GM10248 (cell line): ENCODE measurements around the gene TMEM174.

Experiments
- CTCF ChIA-PET: fragments of 300-600 bp; sonication (Branson Sonifier 250); formaldehyde crosslinking; extraction: SDS; loops from one replicate; lab custom pipeline; 2021; ENCODE audit warnings: antibody characterized with exemption; lab: Yijun Ruan, JAX
- POLR2A ChIA-PET: fragments of 350-650 bp; sonication (Branson Sonifier 250); formaldehyde crosslinking; extraction: SDS; loops from one replicate; lab custom pipeline; 2020; ENCODE audit warnings: antibody characterized with exemption; lab: Yijun Ruan, JAX
- DNase-seq: peaks from one replicate; pipeline ENCODE4 v3.0.0; 2012; ENCODE audit errors: extremely low spot score
- TF ChIP-seq, protein P1 (sequence below): IDR thresholded peaks from 2 replicates; pipeline ENCODE4 v1.5.1; 2012; ENCODE audit warnings: mild to moderate bottlenecking, low read depth; ENCODE audit errors: extremely low read depth, missing control alignments, control extremely low read depth

TMEM174 gene

DNA sequence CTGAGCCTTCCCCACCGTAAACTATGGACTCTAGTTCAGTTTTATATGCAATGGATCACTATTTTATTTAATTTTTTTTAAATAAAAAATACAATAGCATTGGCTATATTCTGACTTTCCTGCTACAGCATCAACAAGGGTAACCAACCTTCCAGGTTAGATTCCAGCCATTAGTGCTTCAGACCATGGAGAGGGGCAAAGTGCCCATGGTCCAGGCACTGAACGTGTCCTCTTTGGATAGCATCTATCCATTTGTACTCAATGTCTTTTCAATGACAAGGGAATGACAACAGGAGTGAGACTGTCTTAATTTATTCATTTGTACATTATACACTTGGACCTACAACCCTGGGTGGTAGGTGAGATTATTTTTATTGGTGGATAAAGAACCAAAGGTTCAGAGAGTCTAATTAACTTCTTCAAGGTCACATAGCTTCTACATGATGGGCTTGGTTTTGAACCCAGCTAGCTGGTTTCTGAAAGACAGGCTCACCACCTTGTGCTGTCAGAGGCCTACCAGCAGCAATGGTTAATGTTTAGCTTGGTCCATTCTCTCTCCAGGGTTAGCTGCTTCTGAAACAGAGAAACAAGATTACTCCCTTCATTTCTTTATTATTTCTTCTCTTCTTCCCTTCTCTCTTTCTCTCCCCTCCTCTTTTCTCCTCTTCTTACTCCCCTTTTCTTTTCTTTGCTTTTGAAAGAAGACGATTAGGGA is 41.1 kb upstream of the TMEM174 start:
- ChIA-PET POLR2A (no interaction called here), CTCF (no interaction called here)
- no peak for DNase-seq
- TF ChIP-seq, protein P1, sequence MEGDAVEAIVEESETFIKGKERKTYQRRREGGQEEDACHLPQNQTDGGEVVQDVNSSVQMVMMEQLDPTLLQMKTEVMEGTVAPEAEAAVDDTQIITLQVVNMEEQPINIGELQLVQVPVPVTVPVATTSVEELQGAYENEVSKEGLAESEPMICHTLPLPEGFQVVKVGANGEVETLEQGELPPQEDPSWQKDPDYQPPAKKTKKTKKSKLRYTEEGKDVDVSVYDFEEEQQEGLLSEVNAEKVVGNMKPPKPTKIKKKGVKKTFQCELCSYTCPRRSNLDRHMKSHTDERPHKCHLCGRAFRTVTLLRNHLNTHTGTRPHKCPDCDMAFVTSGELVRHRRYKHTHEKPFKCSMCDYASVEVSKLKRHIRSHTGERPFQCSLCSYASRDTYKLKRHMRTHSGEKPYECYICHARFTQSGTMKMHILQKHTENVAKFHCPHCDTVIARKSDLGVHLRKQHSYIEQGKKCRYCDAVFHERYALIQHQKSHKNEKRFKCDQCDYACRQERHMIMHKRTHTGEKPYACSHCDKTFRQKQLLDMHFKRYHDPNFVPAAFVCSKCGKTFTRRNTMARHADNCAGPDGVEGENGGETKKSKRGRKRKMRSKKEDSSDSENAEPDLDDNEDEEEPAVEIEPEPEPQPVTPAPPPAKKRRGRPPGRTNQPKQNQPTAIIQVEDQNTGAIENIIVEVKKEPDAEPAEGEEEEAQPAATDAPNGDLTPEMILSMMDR, result no peak

DNA sequence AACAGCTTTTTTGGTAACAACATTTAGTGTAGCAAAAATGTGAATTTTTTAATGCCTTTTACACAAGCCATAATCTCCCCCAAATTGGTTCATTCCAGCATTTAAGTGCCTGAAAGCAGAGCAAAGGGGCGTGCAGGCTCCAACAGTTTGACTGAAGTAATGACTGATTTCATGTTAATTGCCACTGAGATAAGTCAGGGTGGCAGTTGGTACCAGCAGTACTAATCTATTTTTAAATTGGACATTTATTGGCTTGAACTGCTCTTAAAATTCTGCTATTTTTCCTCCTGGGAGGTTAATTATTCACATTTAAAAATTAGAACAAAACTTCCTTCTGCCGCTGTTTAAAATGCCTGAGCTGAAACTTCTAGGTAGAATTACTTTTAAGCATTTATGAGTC is 40.2 kb upstream of the TMEM174 start:
- ChIA-PET CTCF (interaction anchor here (1.0 kb wide), 1 partner anchor 10 kb away, joined by 3 read pairs; no protein-coding TSS in a partner anchor), POLR2A (no interaction called here)
- TF ChIP-seq, protein P1, result no peak
- no peak for DNase-seq

DNA sequence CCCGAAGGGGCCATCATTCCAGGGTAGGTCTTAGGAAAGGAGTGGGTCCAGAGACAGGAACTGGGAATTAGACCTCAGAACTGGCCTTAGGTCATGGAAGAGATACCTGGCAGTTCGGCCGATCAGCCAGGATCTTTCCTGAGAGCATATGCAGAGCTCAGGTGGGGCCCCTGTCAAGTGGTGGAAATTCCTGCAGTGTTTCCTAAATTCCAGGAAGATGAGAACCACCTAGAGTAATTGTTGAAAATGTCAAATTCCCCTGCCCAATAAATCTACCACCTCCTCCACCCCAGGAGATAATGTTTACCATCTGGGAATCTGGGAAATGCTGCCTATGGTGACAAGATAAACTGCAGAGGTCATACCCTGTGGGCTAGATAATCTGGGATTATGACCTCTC is 38.0 kb upstream of the TMEM174 start:
- DNase-seq, result no peak
- TF ChIP-seq, protein P1, result no peak
- ChIA-PET POLR2A (no interaction called here), CTCF (no interaction called here)

DNA sequence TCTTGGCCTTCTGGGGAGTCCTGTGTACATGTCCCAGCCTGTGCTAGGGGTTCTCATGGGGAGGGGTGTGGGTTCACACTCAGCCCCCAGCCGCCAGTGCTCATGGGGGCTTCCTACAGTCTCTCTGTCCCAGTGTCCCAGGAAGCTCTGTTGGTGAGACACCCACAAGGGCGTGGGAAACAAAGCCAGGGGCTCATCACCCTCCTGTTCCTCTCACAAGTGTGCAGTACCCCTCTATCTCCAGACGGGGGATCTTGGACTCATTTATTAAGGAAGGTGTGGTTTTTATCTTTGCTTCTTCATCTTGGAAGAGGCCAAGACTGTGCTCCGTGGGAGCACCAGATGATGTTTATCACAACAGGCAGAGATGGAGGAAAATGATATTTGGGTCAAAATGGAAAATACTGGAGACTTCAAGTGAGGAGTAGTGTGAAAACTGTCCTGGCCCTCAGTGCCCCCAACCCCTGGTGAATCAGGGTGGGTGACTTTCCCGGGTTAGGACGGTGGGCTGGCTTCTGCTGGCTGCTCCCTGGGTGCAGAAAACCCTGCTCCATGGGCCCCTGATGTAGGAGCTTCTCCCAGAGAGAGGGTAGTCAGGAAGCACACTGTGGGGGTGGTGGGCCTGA is 37.5 kb upstream of the TMEM174 start:
- DNase-seq, result no peak
- ChIA-PET CTCF (no interaction called here), POLR2A (no interaction called here)
- TF ChIP-seq, protein P1, result no peak

DNA sequence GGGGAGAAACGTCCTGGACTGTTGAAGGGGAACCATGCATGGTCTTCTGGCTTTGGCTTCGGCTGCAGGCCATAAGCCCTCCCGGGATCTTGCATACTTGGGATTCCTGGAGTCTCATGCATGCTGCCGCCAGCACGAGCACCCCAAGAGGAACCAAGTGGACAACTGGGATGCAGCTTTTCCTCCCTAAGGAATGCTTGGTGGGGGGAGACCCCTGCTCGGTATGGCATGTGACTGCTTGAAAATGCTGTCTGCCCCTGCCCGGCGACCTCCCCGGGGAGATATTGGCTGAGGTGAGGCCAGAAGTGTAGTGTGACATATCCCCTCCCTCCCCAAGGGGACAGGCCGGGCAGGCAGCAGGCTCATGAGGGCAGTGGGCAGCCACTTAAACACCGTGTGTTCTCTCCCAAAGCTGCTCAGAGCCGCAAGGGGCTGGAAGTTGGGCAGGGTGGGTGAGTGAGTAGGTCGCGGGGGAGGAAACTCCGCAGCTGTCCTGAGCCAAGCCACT is 36.9 kb upstream of the TMEM174 start:
- DNase-seq, result no peak
- CTCF ChIA-PET, result no interaction called here
- TF ChIP-seq, protein P1, result no peak
- POLR2A ChIA-PET, result no interaction called here

DNA sequence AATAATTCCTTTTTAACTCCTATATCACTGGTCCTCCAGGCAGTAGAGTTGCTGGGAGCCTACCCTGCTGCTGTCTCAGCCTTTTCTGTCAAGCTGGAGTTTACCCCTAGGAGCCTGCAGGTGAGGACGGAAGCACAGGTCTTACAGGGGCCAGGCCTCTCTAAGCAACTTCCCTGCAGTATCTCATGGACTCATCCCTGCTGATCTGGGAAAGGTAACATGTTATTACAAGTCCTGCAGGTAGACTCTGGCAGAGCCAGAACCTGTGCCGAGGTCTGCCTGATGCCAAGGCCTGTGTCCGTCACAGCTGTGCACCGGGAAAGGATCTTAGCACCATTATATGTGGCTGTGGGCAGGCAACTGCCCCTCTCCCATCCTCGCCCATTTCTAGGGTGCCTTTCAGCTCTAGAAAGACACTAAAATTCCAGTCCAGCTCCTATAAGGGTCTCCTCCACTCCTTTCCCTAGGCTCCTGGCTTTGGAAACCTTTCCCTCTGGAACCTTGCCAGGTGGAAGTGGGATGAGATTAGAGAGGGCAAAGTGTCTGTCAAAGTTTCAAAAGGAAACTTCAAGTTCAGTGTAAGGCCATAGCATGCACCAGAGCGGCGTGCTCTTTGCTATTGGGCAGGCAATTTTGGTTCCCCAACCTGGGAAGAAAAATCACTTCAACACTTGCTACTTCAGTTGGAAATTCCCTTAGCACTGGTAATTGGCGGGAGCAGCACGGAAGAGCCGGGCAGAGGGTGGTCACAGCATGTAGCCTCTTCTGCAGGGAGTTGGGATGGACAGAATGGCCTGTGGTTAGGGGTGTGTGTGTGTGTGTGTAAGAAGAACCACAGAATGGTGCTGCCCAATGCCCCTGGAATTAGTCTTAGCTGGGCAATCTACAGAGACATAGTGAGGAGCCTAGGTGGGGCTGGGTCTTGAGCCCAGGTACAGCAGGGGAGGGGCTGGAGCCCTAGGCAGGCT is 35.1 kb upstream of the TMEM174 start:
- ChIA-PET CTCF (no interaction called here), POLR2A (no interaction called here)
- TF ChIP-seq, protein P1, result no peak
- no peak for DNase-seq
